GM12878 (cell line): Measurements from ENCODE around the gene ZNF766. TPM values are rescaled to one million over a fixed set of nuclear protein-coding genes. Genes with fewer than 3 reads are reported as not detected.

Experiments used
- ATAC-seq: fragments of 200-7000 bp; cut with Tn5 transposase; 3 replicates; pipeline ENCODE4 v1.9.1; 2020; ENCODE audit warnings: mild to moderate bottlenecking, moderate library complexity
- BruUV-seq: library from RNA; stranded (reverse); fragments of 400-500 nt; replicated peaks from 2 replicates; lab custom pipeline; 2021; lab: Mats Ljungman, UMichigan
- CTCF ChIA-PET: fragments of 300-600 bp; sonication (Branson Sonifier 250); formaldehyde crosslinking; extraction: SDS; loops from one replicate; lab custom pipeline; 2021; ENCODE audit warnings: inconsistent platforms; lab: Yijun Ruan, JAX
- POLR2A ChIA-PET: fragments of 350-600 bp; formaldehyde crosslinking; extraction: SDS; loops from one replicate; lab custom pipeline; 2021; ENCODE audit warnings: inconsistent platforms; lab: Charles Lee
- RAD21 ChIA-PET: fragments of 300-600 bp; sonication (Branson Sonifier 250); formaldehyde crosslinking; loops from one replicate; lab custom pipeline; 2023; ENCODE audit warnings: antibody characterized with exemption; ENCODE audit not compliant: unreplicated experiment; lab: Charles Lee
- SMC1A ChIA-PET: fragments of 300-600 bp; sonication (Branson Sonifier 250); formaldehyde crosslinking; loops from one replicate; lab custom pipeline; 2023; ENCODE audit not compliant: unreplicated experiment, uncharacterized antibody; lab: Charles Lee
- DNase-seq: peaks from one replicate; pipeline ENCODE4 v3.0.0-alpha.2; 2011; ENCODE audit warnings: low read depth, low spot score
- FAIRE-seq: peaks from 3 replicates; lab custom pipeline; 2011; peaks lifted over from hg19 to GRCh38; lab: Jason Lieb, UNC
- H2AFZ ChIP-seq: 2 replicates; pipeline ENCODE4 v1.6.0; 2011; ENCODE audit warnings: low read depth, low read length, control low read depth; ENCODE audit not compliant: control insufficient read depth
- H3K27ac ChIP-seq: 2 replicates; pipeline ENCODE4 v1.5.1; 2011; ENCODE audit warnings: control low read depth; ENCODE audit not compliant: control insufficient read depth, insufficient read depth
- H3K27me3 ChIP-seq, 2 experiments: replicated peaks in 1 of 2; 2 replicates each; pipeline versions ENCODE4 v1.6.0 to v1.6.1; 2011; ENCODE audit warnings: low read length in 1 of 2; ENCODE audit not compliant: control insufficient read depth in 2 of 2, insufficient read depth in 2 of 2
- H3K36me3 ChIP-seq, 2 experiments: 2 replicates each; pipeline ENCODE4 v1.5.1; 2011; ENCODE audit warnings: low read length in 1 of 2; ENCODE audit not compliant: control insufficient read depth in 2 of 2, insufficient read depth in 2 of 2
- H3K4me1 ChIP-seq: 2 replicates; pipeline ENCODE4 v1.6.1; 2011; ENCODE audit warnings: mild to moderate bottlenecking, low read length, moderate library complexity, mixed read lengths; ENCODE audit not compliant: control insufficient read depth, insufficient read depth
- H3K4me2 ChIP-seq: 2 replicates; pipeline ENCODE4 v1.6.0; 2011; ENCODE audit warnings: control low read depth; ENCODE audit not compliant: control insufficient read depth, insufficient read depth
- H3K4me3 ChIP-seq: fragments of 200-600 bp; sonication (generic); 2 replicates; pipeline ENCODE4 v1.5.1; 2016
- H3K79me2 ChIP-seq: 2 replicates; pipeline ENCODE4 v1.6.0; 2011; ENCODE audit warnings: low read length; ENCODE audit not compliant: control insufficient read depth, insufficient read depth
- H3K9ac ChIP-seq: 2 replicates; pipeline ENCODE4 v1.8.0; 2011; ENCODE audit warnings: low read length, control low read depth, mixed read lengths; ENCODE audit not compliant: control insufficient read depth, insufficient read depth
- H3K9me3 ChIP-seq: replicated peaks from 3 replicates; pipeline ENCODE4 v1.5.1; 2011; ENCODE audit warnings: mild to moderate bottlenecking, low read length; ENCODE audit not compliant: control insufficient read depth, insufficient read depth
- H4K20me1 ChIP-seq: 2 replicates; pipeline ENCODE4 v1.6.0; 2011; ENCODE audit not compliant: control insufficient read depth, insufficient read depth
- BHLHE40 ChIP-seq, 2 experiments: fragments of 450-650 bp in 1 of 2; IDR thresholded peaks; 2 replicates each; pipeline ENCODE4 v1.6.1; 2011 to 2017; ENCODE audit warnings: low read depth in 2 of 2, borderline replicate concordance in 1 of 2, improper control_type of control experiment in 1 of 2, low read length in 1 of 2, mild to moderate bottlenecking in 1 of 2
- RAD21 ChIP-seq: IDR thresholded peaks from 2 replicates; pipeline ENCODE4 v1.6.1; 2011; ENCODE audit warnings: mild to moderate bottlenecking, low read depth, low read length, moderate library complexity; ENCODE audit not compliant: insufficient read depth
- SMC3 ChIP-seq: IDR thresholded peaks from 2 replicates; pipeline ENCODE4 v1.6.1; 2011; ENCODE audit warnings: low read length, improper control_type of control experiment, borderline replicate concordance
- STAT1 ChIP-seq: fragments of 450-650 bp; conservative IDR thresholded peaks from 2 replicates; pipeline ENCODE4 v1.6.1; 2014; ENCODE audit warnings: antibody characterized with exemption, mild to moderate bottlenecking
- whole genome bisulfite sequencing: methylation state at CpG from one replicate; pipeline ENCODE4 v1.1.6; 2016; ENCODE audit warnings: low lambda C conversion rate; ENCODE audit not compliant: insufficient replicate concordance, insufficient coverage; ENCODE audit errors: missing lambda C conversion rate; 5-methylcytosine and 5-hydroxymethylcytosine counted together
- in situ Hi-C: fragments of 300-500 bp; cut with MboI; formaldehyde crosslinking; loops from 9 replicates; pipeline ENCODE4 v1.14.3; 2018; ENCODE audit warnings: mixed read lengths
- intact Hi-C: fragments of 100-400 bp; cut with micrococcal nuclease; formaldehyde crosslinking; loops from one replicate; pipeline ENCODE4 v1.14.2; 2022; ENCODE audit not compliant: unreplicated experiment
- polyA plus RNA-seq, 11 experiments: library from polyadenylated mRNA; depleted of rRNA in 4 of 11; unstranded in 6 of 11; stranded (reverse) in 5 of 11; fragments of >200 nt; fragmentation: Nextera tagmentation in 4 of 11; fragmentation: Illumina TruSeq in 1 of 11; extraction: Ambion mirVana in 4 of 11; extraction: Trizol in 1 of 11; gene quantifications; 1 replicate in 1 of 11; 2 replicates in 10 of 11; pipeline versions ENCODE4 v1.2.1 to v1.2.3, GENCODE V29; 2011 to 2016; ENCODE audit warnings: inconsistent platforms in 2 of 11, missing spikeins in 2 of 11, low read depth in 1 of 11
- total RNA-seq, 4 experiments: library from RNA; depleted of rRNA in 3 of 4; stranded (reverse); fragments of >200 nt in 3 of 4; fragmentation: Illumina TruSeq in 1 of 4; extraction: Trizol in 1 of 4; gene quantifications; 2 replicates each; pipeline versions ENCODE4 v1.2.1 to v1.2.3, GENCODE V29; 2013 to 2021
- TF ChIP-seq, protein P1 (sequence below): fragments of 450-650 bp; IDR thresholded peaks from 2 replicates; pipeline ENCODE4 v1.6.1; 2017; ENCODE audit warnings: mild to moderate bottlenecking, moderate library complexity
- TF ChIP-seq, protein P2 (sequence below), 3 experiments: IDR thresholded peaks in 2 of 3; conservative IDR thresholded peaks in 1 of 3; 2 replicates each; pipeline ENCODE4 v1.5.1; 2011; ENCODE audit warnings: low read depth in 3 of 3, low read length in 3 of 3, mild to moderate bottlenecking in 3 of 3, control low read depth in 2 of 3, moderate library complexity in 2 of 3, inconsistent platforms in 1 of 3, mixed read lengths in 1 of 3; ENCODE audit not compliant: control insufficient read depth in 2 of 3, insufficient read depth in 1 of 3; ENCODE audit errors: extremely low read depth in 1 of 3

ZNF766 gene
- total and polyA plus RNA-seq, 10 of the 15 experiments (the other 5 are each of a cell fraction or from before 2014, with no cell fraction given) = 7.2 to 20.0 (median 16.4) TPM

DNA sequence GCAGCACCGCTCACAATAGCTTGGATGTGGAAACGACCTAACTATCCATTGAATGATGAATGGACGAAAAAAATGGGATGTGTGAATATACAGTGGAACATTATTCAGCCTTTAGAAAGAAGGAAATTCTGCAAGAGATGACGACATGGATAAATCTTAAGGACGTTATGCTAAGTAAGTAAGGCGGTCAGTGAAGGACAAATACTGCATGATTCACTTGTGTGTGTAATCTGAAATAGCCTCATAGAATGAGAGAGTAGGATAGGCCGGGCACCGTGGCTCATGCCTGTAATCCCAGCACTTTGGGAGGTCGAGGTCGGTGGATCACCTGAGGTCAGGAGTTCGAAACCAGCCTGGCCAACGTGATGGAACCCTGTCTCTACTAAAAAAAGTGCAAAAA, 25.4 kb upstream of the ZNF766 start (continued):
- TF ChIP-seq, protein P1, sequence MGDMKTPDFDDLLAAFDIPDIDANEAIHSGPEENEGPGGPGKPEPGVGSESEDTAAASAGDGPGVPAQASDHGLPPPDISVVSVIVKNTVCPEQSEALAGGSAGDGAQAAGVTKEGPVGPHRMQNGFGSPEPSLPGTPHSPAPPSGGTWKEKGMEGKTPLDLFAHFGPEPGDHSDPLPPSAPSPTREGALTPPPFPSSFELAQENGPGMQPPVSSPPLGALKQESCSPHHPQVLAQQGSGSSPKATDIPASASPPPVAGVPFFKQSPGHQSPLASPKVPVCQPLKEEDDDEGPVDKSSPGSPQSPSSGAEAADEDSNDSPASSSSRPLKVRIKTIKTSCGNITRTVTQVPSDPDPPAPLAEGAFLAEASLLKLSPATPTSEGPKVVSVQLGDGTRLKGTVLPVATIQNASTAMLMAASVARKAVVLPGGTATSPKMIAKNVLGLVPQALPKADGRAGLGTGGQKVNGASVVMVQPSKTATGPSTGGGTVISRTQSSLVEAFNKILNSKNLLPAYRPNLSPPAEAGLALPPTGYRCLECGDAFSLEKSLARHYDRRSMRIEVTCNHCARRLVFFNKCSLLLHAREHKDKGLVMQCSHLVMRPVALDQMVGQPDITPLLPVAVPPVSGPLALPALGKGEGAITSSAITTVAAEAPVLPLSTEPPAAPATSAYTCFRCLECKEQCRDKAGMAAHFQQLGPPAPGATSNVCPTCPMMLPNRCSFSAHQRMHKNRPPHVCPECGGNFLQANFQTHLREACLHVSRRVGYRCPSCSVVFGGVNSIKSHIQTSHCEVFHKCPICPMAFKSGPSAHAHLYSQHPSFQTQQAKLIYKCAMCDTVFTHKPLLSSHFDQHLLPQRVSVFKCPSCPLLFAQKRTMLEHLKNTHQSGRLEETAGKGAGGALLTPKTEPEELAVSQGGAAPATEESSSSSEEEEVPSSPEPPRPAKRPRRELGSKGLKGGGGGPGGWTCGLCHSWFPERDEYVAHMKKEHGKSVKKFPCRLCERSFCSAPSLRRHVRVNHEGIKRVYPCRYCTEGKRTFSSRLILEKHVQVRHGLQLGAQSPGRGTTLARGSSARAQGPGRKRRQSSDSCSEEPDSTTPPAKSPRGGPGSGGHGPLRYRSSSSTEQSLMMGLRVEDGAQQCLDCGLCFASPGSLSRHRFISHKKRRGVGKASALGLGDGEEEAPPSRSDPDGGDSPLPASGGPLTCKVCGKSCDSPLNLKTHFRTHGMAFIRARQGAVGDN = no peak

DNA sequence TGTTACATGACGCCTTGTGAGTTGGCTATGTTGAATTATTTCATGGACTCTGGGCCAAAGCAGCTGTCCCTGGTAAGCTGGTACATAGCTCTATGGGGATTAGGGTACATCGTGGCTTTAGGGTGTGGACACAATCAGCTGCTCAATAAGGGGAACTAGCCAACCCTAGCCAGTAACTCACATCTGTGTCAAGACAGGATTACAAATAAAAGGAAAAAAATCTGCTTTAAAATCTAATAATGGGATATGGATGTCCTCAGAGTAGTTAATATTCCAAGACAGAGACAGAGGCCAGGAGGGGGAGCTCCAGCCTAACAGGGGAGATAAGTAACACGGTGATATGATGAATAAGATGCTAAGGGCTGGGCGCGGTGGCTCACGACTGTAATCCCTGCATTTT, 21.1 kb upstream of the ZNF766 start:
- no peaks in the 10 kb centered on the region for H4K20me1 ChIP-seq
- H3K79me2 ChIP-seq = no peaks in the 10 kb centered on the region
- WGBS = 40% methylated on average over 6 of the region's 6 CpGs
- no peak overlapping the region for H3K9ac ChIP-seq
- intact Hi-C loops = no loop called here
- ChIA-PET RAD21 (interaction anchor here (0.8 to 1.2 kb wide), 3 partner anchors 499 to 502 kb away, joined by 3 read pairs; no protein-coding TSS in a partner anchor), POLR2A (no interaction called here), SMC1A (no interaction called here), CTCF (interaction anchor here (0.5 to 1.4 kb wide), 7 partner anchors 95 to 506 kb away, joined by 3 to 7 read pairs (median 4); no protein-coding TSS in a partner anchor)
- no peaks in the 10 kb centered on the region for H3K9me3 ChIP-seq
- peak; percentile 36; the same call in 1 of the 2 replicates for TF ChIP-seq SMC3
- TF ChIP-seq RAD21 = peak; percentile 73
- TF ChIP-seq, protein P2, sequence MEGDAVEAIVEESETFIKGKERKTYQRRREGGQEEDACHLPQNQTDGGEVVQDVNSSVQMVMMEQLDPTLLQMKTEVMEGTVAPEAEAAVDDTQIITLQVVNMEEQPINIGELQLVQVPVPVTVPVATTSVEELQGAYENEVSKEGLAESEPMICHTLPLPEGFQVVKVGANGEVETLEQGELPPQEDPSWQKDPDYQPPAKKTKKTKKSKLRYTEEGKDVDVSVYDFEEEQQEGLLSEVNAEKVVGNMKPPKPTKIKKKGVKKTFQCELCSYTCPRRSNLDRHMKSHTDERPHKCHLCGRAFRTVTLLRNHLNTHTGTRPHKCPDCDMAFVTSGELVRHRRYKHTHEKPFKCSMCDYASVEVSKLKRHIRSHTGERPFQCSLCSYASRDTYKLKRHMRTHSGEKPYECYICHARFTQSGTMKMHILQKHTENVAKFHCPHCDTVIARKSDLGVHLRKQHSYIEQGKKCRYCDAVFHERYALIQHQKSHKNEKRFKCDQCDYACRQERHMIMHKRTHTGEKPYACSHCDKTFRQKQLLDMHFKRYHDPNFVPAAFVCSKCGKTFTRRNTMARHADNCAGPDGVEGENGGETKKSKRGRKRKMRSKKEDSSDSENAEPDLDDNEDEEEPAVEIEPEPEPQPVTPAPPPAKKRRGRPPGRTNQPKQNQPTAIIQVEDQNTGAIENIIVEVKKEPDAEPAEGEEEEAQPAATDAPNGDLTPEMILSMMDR (IDR thresholded peaks at IDR 0.05 in 2 of 3, conservative IDR thresholded peaks at IDR 0.05 in 1 of 3; ENCODE audit: control insufficient read depth in 2 of 3, extremely low read depth in 1 of 3, insufficient read depth in 1 of 3, low read depth in 3 of 3, low read length in 3 of 3) = peak; percentile 15 to 53 (median 33); a peak in 4 of 6 replicates
- TF ChIP-seq STAT1 = no peak
- TF ChIP-seq BHLHE40 (IDR thresholded peaks at IDR 0.05; ENCODE audit: borderline replicate concordance in 1 of 2, low read depth in 2 of 2, low read length in 1 of 2) = no peak
- H3K27ac ChIP-seq = no peak overlapping the region
- no peak for DNase-seq
- no TSS peak for BruUV-seq
- no peak overlapping the region for H3K4me2 ChIP-seq
- H3K4me3 ChIP-seq = no peak overlapping the region
- no peaks in the 10 kb centered on the region for H3K27me3 ChIP-seq
- no peaks in the 10 kb centered on the region for H3K4me1 ChIP-seq
- no peaks in the 10 kb centered on the region for H3K36me3 ChIP-seq
- peak; percentile 61; the same call in 2 of the 3 replicates for ATAC-seq
- no peak overlapping the region for H2AFZ ChIP-seq
- in situ Hi-C loops = no loop called here
- FAIRE-seq = no peak
